Vagina (tissue), 2 donors: ENCODE results near the gene ROR2.

Experiments
- POLR2A ChIP-seq, 2 donors: fragments of 450-650 bp; IDR thresholded peaks; one replicate each; pipeline ENCODE4 v1.6.1; 2017; ENCODE audit warnings: antibody characterized with exemption in 2 of 2, mild to moderate bottlenecking in 2 of 2, moderate library complexity in 2 of 2
- POLR2AphosphoS5 ChIP-seq, 2 donors: sonication (generic); formaldehyde crosslinking; IDR thresholded peaks; one replicate each; pipeline ENCODE4 v1.9.0; 2017; ENCODE audit warnings: antibody characterized with exemption in 2 of 2, mild to moderate bottlenecking in 2 of 2, low read depth in 1 of 2; ENCODE audit not compliant: insufficient read depth in 1 of 2
- TF ChIP-seq, protein P1 (sequence below), 3 experiments: fragments of 450-650 bp in 2 of 3; fragments of 200-600 bp in 1 of 3; sonication (generic) in 1 of 3; IDR thresholded peaks; one replicate each; pipeline ENCODE4 v1.5.1; 2017 to 2019; ENCODE audit warnings: antibody characterized with exemption in 3 of 3, mild to moderate bottlenecking in 2 of 3, moderate library complexity in 2 of 3

GRCh38 chr9:91852801-91853347, 97.2 kb downstream of the ROR2 start:
- TF ChIP-seq, protein P1, sequence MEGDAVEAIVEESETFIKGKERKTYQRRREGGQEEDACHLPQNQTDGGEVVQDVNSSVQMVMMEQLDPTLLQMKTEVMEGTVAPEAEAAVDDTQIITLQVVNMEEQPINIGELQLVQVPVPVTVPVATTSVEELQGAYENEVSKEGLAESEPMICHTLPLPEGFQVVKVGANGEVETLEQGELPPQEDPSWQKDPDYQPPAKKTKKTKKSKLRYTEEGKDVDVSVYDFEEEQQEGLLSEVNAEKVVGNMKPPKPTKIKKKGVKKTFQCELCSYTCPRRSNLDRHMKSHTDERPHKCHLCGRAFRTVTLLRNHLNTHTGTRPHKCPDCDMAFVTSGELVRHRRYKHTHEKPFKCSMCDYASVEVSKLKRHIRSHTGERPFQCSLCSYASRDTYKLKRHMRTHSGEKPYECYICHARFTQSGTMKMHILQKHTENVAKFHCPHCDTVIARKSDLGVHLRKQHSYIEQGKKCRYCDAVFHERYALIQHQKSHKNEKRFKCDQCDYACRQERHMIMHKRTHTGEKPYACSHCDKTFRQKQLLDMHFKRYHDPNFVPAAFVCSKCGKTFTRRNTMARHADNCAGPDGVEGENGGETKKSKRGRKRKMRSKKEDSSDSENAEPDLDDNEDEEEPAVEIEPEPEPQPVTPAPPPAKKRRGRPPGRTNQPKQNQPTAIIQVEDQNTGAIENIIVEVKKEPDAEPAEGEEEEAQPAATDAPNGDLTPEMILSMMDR (IDR thresholded peaks at IDR 0.05): no peak
- TF ChIP-seq POLR2A (IDR thresholded peaks at IDR 0.05): no peak
- no peak for TF ChIP-seq POLR2AphosphoS5 (IDR thresholded peaks at IDR 0.05; ENCODE audit: insufficient read depth in 1 of 2, low read depth in 1 of 2)
